ENCODE data around the gene IL16.

The IL16 gene

DNA sequence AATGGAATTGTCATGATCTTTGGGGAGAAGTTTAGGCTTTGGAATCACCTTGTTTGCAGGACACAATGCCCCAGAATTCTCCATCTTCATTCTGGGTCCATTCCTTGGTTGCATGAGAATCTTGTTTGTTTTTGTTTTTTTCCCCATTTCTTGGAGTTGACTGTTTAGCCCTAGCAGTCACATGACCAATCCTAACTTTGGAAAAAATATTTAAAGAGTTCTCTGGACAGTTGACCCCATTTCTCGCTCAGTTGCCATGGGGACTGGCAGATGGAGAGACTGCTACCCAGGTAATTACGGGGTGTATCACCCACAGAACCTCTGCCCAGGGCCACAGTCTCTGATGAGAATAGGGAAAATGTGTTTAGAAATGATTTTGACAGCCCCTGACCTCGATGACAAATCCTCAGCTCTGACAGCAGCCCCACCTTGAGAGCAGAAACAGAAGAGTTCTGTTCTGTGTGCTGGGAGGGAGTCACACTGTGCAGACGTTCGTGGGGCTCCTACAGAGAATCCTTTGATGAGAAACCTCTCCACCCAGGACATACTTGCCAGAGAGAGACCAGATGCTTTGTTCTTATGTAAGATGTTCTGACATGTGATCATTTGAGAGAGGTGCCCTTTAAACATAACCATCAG is 57.7 kb downstream of the IL16 start:
- in situ Hi-C loops (cut with MboI; ENCODE audit: low sequenced_read_pairs) = loop anchor here (25.0 kb wide), 2 partner anchors 417 to 792 kb away; no protein-coding TSS in a partner anchor

DNA sequence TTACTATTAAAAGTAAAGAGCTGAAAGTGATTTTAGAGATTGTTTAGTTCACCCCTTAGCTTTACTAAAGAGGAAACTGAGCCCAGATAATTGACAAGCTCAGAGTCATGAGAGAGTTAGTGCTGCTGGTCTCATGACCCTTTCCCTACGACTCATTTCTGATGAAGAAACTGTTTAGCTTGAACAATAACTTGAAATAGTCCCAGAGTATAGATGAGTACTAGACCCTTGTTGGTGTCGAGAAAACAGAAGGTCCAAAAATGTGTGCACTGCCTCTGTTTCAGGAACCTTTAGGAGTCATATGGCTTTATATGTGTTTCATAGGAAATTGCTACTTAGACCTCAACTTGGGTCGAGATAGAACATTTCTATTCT is 58.2 kb downstream of the IL16 start:
- in situ Hi-C loops (cut with MboI; ENCODE audit: low sequenced_read_pairs) = loop anchor here (25.0 kb wide), 2 partner anchors 418 to 793 kb away; no protein-coding TSS in a partner anchor

DNA sequence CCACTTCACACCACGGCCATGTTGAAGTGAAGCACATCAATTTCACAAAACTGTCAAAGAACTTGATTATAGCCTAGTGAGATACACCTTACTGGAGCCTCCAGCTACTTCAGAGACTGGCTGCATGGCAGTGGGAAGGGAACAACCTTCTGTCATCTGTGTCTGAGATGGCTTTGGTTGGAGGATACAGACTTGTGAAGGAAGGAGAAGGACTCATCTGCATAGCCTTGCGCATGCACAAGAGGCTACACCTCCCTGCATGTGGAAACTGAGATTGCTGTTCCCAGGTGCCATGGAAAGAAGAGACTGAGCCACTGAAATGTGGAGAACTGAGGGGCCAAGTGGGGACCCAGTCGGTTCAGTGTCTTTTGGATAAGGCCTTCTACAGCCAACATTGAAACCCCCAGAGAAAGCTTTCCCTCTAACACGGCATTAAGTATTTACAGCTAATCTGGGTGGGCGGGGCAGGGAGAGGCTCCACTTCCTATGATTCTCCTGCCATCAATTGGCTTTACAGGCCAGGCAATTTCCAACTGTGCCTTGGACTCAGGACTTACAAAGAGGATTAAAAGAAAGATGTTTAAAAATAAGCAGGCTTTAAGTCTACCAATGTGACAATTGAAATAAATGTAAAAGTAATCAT is 58.8 kb downstream of the IL16 start:
- in situ Hi-C loops (cut with MboI; ENCODE audit: low sequenced_read_pairs) = loop anchor here (25.0 kb wide), 2 partner anchors 418 to 793 kb away; no protein-coding TSS in a partner anchor

DNA sequence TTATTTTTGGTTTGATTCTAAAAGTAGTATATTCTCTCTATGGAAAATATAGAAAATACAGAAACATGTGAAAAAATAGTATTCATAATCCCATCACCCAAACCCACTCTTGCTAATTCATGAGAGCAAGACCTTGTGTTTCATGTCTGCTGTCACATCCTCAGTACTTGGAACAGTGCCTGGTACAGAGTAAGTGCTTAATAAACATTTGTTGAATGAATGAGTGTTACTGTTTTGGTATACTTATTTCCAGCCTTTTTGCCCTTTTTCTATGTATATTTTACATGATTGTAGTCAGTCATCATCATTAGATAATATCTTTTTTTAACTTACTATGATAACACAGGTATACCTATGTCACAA is 59.3 kb downstream of the IL16 start:
- in situ Hi-C loops (cut with MboI; ENCODE audit: low sequenced_read_pairs) = loop anchor here (25.0 kb wide), 2 partner anchors 419 to 794 kb away; no protein-coding TSS in a partner anchor

DNA sequence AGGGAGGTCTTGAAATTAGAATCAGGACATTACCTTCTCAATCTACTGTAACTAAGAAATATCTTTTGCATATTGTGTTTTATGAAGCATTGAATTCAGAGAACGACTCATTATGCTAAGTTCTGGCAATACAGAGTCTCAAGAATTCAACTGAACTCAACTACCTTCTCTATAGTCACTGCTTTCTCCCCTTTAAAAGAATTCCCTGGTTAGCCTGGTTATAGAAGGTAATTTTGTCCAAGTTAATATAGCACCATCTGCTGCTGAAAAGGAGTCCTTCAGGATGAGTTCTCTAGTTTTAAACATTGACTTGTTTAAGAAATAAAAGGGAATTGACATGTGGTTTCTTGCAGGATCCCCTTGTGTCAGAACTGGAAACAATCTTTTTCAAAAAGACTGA is 60.2 kb downstream of the IL16 start:
- in situ Hi-C loops (cut with MboI; ENCODE audit: low sequenced_read_pairs) = loop anchor here (25.0 kb wide), 2 partner anchors 420 to 795 kb away; no protein-coding TSS in a partner anchor

DNA sequence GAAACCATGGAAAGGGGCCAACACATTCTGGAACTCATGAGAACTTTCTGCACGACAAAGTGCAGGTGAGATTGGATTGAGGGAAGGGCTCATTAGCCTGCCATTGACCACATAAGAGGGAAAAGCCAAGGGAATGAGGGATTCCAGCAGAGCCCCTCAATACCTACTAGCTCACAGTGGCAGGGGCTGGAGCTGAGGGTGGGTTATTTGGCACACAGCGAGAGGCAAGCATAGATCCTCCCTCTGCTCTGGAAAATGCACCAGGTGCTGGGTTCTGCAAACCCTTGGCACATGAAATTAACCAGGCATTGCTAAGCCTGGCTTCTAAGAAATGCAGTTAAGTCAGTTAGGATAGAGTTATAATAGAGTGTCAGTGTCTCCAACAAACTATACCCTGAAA is 60.8 kb downstream of the IL16 start:
- in situ Hi-C loops (cut with MboI; ENCODE audit: low sequenced_read_pairs) = loop anchor here (25.0 kb wide), 2 partner anchors 420 to 795 kb away; no protein-coding TSS in a partner anchor

DNA sequence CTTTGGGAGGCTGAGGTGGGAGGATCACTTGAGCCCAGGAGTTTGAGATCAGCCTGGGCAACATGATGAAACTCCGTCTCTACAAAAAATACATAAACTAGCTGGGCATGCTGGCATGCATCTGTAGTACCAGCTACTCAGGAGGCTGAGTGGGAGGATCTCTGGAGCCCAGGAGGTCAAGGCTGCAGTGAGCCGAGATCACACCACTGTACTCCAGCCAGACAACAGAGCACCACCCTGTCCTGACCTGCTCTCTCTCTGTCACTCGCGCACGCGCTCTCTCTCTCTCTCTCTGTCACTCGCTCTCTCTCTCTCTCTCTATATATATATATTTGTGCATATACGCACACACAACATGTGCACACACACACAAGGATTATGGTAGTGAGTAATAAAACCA is 61.8 kb downstream of the IL16 start:
- in situ Hi-C loops (cut with MboI; ENCODE audit: low sequenced_read_pairs) = loop anchor here (25.0 kb wide), 2 partner anchors 421 to 796 kb away; no protein-coding TSS in a partner anchor

DNA sequence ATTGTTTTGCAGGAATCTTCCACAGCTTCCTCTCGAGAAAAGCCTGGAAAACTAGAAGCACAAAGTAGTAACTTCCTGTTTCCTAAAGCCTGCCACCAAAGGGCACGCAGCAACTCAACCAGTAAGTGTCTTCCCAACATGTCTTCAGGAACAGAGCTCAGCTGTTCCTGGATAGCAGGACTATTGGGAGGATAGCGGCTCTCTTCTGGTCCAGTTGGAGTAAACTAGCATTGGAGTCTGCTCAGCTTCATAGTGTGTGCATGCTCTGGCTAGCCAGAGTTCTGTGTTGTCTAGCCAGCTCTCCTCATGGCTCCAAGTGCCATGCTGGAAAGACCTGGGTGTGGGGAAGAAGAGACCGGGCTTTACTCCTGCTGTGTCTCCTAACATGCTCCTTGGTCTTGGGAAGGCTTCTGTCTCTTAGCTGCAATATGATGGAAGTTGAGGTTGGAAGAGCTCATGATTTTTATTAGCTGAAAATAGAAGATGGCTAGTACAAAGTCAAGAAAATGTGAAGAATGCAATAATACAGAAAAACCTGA is 63.1 kb downstream of the IL16 start:
- in situ Hi-C loops (cut with MboI; ENCODE audit: low sequenced_read_pairs) = loop anchor here (10.0 to 25.0 kb wide), 4 partner anchors 155 to 798 kb away; no protein-coding TSS in a partner anchor

DNA sequence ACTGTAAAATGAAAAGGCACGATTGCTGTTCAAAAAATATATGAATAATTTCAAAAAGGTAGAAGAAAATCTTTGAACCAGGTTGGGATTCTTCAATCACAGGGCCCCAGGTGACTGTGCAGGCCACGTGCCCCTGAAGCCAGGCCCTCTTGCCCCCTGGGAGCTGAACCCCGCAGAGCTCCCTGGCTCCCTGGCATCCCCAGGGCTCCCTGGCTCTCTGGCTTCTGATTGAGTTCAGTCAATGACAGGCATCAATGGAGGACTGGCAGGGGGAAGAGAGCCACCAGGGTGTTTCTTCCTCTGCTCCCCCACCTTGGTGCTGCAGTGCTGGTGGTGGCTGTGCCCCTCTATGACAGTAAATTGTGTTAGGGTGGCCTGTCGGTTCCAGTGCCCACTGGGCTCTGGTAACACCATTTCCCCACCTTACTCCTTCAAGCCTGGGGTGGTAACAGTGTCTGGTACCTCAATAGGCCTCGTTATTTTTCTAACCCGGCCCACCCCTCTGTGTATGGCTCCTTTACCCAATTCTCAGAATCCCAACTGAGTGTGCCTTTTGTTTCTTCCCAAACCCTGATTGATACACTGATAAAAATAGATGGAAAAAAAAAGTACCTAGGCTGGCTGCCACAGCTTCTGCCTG is 64.6 kb downstream of the IL16 start:
- in situ Hi-C loops (cut with MboI; ENCODE audit: low sequenced_read_pairs) = loop anchor here (10.0 to 25.0 kb wide), 4 partner anchors 156 to 799 kb away; no protein-coding TSS in a partner anchor

DNA sequence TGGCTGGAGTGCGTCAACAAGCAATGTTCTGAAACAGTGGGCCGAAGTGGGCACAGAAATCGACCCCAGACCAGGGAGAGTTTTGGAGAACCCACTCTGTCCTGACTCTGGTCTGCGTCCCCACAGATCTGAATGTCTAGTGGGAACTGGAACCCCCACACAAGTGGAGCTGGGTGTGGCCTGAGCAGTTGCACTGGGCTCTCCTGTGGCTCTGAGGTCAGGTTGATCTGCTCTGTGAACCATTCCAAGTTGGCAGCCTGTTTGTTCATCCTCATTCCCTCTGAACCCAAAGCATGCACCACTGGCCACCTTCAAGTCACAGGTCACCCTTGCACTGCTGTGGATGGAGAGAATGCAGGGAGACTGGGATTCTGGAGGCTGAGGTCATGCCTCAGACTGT is 66.8 kb downstream of the IL16 start:
- in situ Hi-C loops (cut with MboI; ENCODE audit: low sequenced_read_pairs) = loop anchor here (10.0 to 25.0 kb wide), 4 partner anchors 159 to 801 kb away; no protein-coding TSS in a partner anchor

DNA sequence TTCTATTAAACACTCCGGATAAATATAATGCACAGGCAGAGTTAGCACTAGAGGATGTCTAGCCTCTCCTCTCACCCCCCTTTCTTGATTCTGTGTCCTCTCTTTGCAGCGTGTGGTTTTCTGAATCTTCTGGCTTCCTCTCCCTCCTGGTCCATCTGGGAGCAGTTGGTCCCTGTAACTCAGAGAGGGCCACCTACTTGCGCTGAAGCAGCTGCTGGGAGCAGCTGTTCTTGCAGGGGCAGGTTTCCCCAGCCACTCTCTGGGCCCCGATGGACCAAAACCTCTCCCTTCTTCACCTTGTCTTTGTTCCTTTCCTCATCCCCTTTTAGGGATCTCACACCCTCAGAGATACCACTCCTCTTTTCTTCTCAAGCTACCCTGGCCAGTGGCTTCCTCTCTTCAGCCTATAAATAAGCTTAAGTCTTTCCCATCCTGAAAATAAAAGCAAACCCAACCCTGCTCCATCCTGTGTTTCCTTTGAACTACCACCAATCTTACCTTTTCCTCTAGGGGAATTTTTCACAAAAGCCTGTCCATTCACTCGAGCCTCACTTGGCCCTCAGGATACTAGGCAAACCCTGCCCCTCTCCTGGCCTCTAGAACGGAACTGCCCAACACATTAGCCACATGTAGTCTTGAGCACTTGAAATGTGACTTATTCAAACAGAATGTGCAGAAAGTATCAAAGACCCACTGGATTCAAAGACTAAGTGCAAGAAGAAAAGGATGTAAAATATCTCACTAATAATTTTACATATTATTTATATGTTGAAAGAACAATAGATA is 67.6 kb downstream of the IL16 start:
- in situ Hi-C loops (cut with MboI; ENCODE audit: low sequenced_read_pairs) = loop anchor here (10.0 to 25.0 kb wide), 4 partner anchors 159 to 802 kb away; no protein-coding TSS in a partner anchor

DNA sequence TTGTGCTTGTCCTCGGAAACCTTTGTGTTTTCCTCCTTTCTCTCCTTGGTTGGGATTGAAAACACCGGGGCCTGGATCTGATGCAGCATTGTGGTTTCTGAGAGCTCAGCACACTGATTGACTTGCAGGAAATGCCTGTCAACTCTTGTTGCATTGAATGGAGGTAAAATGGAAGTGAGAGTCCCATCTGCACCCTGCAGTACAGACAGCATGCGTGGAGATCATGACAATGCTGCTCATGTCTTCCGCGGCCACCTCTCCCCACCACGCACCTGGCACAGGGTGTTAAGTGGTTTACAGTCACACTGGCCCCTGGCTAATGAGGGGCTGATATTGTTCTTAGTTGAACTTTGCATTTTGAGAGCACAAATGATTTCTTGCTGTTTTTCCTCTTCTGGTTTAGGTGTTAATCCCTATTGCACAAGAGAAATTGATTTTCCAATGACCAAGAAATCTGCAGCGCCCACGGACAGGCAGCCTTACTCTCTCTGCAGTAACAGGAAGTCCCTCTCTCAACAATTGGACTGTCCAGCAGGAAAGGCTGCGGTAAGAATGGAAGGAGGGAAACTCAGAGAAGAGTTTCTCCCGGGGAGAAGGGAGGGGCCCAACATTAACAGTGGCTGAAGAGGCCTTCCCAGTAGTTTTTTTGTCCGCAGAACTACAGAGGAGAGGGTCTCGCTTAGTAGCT is 68.7 kb downstream of the IL16 start:
- in situ Hi-C loops (cut with MboI; ENCODE audit: low sequenced_read_pairs) = loop anchor here (10.0 to 25.0 kb wide), 4 partner anchors 161 to 803 kb away; no protein-coding TSS in a partner anchor

DNA sequence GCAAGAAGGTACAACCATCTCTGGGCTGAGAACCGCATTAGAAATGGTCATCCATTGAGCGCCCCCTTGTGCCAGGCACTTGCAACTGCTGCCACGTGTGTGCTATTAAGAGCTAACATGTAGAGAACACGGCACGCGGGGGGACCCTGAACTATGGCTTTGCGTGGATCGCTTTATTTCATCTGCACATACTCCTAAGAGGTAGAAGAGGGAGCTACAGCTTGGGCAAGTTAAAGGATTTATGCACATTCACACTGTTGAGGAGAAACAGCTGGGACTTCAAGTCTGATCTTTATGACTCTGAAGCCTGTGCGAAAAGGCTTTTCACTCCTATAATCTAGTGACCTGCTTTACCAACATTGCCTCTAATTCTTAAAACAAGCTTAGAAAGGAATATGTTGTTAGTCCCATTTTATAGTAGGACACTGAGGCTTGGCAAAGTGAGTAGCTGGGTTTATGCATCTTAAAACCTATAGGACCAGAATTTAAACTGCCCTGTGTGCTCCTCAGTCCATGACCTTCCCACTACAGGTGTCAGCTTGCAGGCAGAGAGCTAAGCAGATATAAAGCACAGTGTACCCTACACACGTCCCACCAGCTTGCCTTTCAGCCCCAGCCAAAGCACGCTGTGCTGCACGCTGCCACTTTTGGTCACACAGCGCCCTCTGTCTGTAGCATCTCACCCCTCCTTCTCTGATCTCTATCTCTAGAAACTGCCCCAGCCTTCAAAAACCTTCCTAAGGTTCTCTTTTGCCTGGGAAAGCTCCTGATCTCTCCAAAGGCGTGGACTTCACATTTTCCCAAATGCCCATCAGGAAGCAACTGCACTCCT is 69.5 kb downstream of the IL16 start:
- in situ Hi-C loops (cut with MboI; ENCODE audit: low sequenced_read_pairs) = loop anchor here (10.0 to 25.0 kb wide), 4 partner anchors 161 to 804 kb away; no protein-coding TSS in a partner anchor

DNA sequence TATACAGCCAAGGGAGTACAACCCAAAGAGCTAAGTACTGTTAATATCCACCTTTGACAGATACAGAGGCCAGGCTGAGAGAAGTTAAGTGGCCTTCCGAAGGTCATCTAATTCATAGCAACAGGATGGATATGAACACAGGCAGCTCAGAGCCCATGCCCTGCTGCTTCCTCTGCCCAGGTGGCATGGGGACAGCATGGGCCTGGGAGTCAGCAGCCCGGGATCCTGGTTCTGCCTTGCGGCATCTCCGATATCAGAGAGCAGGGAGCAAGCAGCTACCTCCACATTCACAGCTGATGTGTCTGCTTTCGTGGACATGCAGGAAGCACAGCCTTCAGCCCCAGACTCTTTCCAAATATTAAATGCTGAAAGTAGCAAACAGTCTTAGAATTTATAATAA is 71.7 kb downstream of the IL16 start:
- in situ Hi-C loops (cut with MboI; ENCODE audit: low sequenced_read_pairs) = loop anchor here (10.0 to 25.0 kb wide), 4 partner anchors 164 to 806 kb away; no protein-coding TSS in a partner anchor

DNA sequence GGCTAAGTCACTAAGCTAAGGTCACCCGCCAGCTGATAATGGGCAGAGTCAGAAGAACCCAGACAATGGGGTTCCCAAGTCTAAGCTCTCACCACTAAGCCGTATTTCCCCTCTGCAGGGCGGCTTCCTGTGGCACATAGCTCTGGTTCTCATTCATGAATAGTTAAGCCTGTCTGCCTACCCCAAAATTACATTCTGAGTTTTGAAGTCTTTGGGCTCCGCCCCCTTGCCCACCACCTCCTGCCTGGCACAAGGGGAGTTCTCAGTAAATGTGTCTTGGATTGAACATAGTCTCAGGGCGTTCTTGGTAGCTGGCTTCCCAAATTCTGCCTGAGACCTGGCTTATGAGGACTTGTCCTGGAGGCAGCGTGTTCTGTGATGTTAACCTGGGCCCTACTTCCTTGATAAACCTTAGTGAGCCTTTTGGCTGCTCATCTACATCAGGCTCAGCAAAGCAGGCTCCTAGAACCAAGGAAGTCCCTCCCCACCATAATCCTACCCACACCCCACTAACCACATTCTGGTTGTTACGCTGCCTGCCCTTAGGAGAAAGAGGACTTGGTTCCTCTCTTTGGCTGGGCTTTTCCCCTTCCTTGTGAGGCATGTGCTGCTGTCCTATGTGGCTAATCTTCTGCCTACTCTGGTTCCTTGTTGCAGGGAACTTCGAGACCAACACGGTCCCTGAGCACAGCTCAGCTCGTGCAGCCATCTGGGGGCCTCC is 72.4 kb downstream of the IL16 start:
- in situ Hi-C loops (cut with MboI; ENCODE audit: low sequenced_read_pairs) = loop anchor here (10.0 to 25.0 kb wide), 4 partner anchors 164 to 807 kb away; no protein-coding TSS in a partner anchor

DNA sequence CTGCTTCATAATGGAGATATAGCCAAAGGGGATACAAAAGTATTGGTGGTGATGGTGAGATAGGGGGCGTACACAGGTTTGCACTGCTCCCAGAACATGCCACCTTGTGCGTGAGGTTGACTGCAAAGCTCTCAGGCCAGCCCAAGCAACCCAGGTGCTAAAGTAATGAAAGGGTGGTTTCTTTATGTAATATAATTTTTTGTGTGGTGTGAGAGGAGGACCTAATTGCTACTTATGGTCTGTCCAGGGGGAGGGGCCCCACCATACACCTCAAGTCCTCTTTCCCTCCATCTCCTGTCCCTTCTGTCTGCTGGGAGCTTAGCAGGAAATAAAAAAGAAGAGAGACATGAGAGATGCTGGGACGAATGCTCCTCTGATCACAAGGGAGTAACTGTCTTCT is 73.5 kb downstream of the IL16 start:
- in situ Hi-C loops (cut with MboI; ENCODE audit: low sequenced_read_pairs) = loop anchor here (25.0 kb wide), 2 partner anchors 433 to 808 kb away; no protein-coding TSS in a partner anchor

DNA sequence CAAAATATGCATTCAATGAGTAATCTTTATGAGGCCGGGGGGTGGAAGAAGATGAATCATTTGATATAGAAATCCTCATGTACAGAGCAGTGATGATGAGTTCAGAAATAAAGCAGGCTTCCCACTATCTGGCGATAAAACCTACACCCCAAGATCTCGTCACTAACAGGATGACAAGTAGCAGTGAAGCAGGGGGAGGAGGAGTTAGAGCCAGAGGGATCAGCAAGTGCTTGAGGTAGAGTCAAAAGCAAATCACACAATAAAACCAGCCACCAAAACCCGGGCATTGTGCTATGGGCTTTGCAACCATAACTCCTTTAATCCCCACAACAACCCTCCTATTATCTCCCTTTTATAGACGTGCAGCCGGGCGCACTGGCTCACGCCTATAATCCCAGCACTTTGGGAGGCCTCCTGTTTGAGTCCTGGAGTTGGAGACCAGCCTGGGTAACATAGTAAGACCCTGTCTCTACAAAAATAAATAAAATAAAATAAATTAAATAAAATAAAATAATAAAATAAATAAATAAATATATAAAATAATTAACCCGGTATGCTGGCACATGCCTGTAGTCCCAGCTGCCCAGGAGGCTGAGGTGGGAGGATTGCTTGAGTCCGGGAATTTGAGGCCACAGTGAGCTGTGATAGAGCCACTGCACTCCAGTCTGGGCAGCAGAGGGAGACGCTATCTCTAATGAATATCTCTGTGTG is 74.3 kb downstream of the IL16 start:
- in situ Hi-C loops (cut with MboI; ENCODE audit: low sequenced_read_pairs) = loop anchor here (25.0 kb wide), 2 partner anchors 434 to 809 kb away; no protein-coding TSS in a partner anchor
